Thoracic aorta (tissue), 2 donors: Measurements from ENCODE around the gene C19orf85. TPM values are rescaled to one million over a fixed set of nuclear protein-coding genes. Genes with fewer than 3 reads are reported as not detected.

ENCODE experiments used
- ATAC-seq: fragments of 150-250 bp; one replicate; pipeline ENCODE4 v1.8.0; 2017; ENCODE audit warnings: low read depth; ENCODE audit not compliant: insufficient number of reproducible peaks, low FRiP score
- DNase-seq: peaks from one replicate; pipeline ENCODE4 v3.0.0-alpha.2; 2020; ENCODE audit warnings: low spot score
- H3K27ac ChIP-seq, 2 donors: fragments of 200-600 bp; sonication (generic); 1 replicate in 1 of 2; 2 replicates in 1 of 2; pipeline ENCODE4 v1.5.1; 2016; ENCODE audit warnings: mild to moderate bottlenecking in 2 of 2, moderate library complexity in 2 of 2
- H3K27me3 ChIP-seq: fragments of 200-600 bp; sonication (generic); replicated peaks from 2 replicates; pipeline ENCODE4 v1.6.0; 2016; ENCODE audit warnings: mild to moderate bottlenecking; ENCODE audit not compliant: insufficient read depth
- H3K36me3 ChIP-seq: fragments of 200-600 bp; sonication (generic); one replicate; pipeline ENCODE4 v1.5.1; 2016
- H3K4me1 ChIP-seq, 2 donors: fragments of 200-600 bp; sonication (generic); 1 replicate in 1 of 2; 2 replicates in 1 of 2; pipeline versions ENCODE4 v1.5.1 to v1.6.0; 2016; ENCODE audit warnings: low read depth in 2 of 2, mild to moderate bottlenecking in 1 of 2; ENCODE audit not compliant: control insufficient read depth in 1 of 2
- H3K4me3 ChIP-seq: fragments of 200-600 bp; sonication (generic); 2 replicates; pipeline ENCODE4 v1.5.1; 2016; ENCODE audit warnings: mild to moderate bottlenecking
- H3K9me3 ChIP-seq: fragments of 200-600 bp; sonication (generic); 2 replicates; pipeline ENCODE4 v1.5.1; 2016
- total RNA-seq, 2 donors: library from RNA; depleted of rRNA; stranded (reverse); fragments of >200 nt; gene quantifications; one replicate each; pipeline versions ENCODE4 v1.1.0 to v1.2.3, GENCODE V29; 2016
- TF ChIP-seq, protein P1 (sequence below): fragments of 200-600 bp; sonication (generic); IDR thresholded peaks from one replicate; pipeline ENCODE4 v1.5.1; 2019; ENCODE audit warnings: antibody characterized with exemption

Gene C19orf85
- total RNA-seq, 2 donors from 2014 or later: not detected

DNA sequence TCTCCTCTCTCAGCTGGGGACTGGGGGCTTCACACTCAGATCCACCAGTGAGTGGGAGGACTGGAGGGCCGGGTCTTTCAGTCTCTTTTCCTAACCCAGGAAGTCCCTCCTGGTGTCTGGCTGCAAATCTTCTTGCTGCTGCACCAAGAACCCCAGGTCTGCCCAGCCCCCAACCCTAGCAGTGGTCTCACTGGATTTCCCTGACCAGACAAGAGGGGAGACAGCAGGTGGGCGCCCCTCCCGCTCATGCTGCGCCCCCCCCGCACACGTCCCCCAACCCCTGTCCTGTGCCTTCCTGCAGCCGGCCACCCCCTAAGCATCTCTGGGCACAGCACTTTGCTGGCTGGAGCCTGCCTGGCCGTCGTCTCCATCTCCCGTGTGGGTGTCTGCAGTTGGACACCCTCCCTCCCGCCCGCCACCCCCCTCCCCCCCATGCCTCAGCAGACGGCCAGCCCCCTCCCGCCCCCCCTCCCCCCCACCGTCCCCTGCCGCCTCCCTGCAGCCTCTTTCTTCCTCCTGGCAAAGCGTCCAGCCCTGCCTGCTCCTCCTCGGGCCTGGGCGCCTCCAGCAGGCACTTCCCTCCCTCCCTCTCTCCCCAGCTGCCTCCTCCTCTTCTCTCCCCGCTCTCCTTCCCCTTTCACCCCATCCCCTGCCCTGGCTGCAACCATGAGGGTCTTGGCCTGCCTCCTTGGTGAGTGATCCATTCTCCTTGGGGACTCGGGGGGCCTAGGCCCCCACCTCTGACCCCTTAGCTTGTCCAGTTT, 23.6 kb upstream of the C19orf85 start, which contains the start of gene SSC5D:
SSC5D (plus strand) TSS at position 513 of the 764 bp plus-strand sequence; CDS start at position 667, 154 bp downstream.
- no peak for DNase-seq
- TF ChIP-seq, protein P1, sequence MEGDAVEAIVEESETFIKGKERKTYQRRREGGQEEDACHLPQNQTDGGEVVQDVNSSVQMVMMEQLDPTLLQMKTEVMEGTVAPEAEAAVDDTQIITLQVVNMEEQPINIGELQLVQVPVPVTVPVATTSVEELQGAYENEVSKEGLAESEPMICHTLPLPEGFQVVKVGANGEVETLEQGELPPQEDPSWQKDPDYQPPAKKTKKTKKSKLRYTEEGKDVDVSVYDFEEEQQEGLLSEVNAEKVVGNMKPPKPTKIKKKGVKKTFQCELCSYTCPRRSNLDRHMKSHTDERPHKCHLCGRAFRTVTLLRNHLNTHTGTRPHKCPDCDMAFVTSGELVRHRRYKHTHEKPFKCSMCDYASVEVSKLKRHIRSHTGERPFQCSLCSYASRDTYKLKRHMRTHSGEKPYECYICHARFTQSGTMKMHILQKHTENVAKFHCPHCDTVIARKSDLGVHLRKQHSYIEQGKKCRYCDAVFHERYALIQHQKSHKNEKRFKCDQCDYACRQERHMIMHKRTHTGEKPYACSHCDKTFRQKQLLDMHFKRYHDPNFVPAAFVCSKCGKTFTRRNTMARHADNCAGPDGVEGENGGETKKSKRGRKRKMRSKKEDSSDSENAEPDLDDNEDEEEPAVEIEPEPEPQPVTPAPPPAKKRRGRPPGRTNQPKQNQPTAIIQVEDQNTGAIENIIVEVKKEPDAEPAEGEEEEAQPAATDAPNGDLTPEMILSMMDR: no peak

DNA sequence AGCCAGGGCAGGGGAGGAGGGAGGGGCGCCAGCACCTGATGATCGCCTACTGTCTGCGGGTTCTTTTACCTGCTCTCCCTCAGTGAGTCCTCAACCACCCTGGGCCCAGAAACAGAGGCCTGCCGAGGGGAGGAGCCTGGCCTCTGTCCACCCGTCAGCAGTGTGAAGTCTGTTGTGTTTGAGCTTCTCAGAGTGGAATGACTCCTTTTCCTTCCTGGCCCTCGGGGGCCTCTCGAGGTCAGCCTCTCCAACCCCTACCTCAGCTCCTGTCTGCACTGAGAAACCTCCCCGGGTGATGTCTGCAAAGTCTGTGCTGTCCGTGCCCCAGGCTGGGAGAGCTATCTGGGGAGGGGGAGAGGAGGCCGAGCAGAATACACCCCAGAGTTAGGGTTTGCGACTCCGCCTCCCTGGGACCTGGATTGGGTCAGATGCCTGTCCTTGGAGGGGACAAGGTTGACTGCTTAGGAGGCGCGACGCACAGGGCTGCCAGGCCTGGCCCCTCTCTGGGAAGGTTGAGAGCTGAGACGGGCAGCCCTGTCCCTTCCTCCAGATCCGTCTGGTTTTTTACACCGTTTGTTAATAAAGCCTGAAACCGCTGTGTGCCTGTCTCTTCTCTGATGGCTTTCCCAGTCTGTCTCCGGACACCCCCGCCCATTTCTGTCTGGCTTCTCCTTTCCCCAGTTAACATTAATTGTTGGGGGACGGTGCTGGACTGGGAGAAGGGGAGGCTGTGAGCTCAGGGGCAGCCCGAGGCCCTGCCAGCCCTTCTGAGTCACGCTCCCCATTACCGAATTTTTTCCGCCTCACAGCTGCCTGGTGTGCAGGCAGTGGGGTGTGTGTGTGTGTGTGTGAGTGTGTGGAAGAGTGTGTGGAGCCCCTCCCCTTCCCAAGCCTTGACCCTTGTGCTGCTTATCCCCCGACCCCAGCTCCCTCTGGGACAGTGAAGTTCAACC, 22.7 kb upstream of the C19orf85 start:
- H3K4me1 ChIP-seq: peaks cover 31 to 42% of the 10 kb centered on the region in 2 donors
- peaks cover 10% of the 10 kb centered on the region for H3K36me3 ChIP-seq
- no peak for DNase-seq
- peak overlapping the region; percentile 42 for H3K4me3 ChIP-seq
- TF ChIP-seq, protein P1: no peak
- peak; percentile 83 for ATAC-seq
- H3K27ac ChIP-seq: peak overlapping the region; percentile 24 to 90
- no peaks in the 10 kb centered on the region for H3K9me3 ChIP-seq
- no peaks in the 10 kb centered on the region for H3K27me3 ChIP-seq

More for the DNA sequence above, 23.6 kb upstream of the C19orf85 start, which contains the start of gene SSC5D:
- H3K9me3 ChIP-seq: no peaks in the 10 kb centered on the region
- peaks cover 2% of the 10 kb centered on the region for H3K36me3 ChIP-seq
- H3K4me1 ChIP-seq: peaks cover 31 to 42% of the 10 kb centered on the region in 2 donors
- peak within 1 kb of the TSS; percentile 24 to 90 for H3K27ac ChIP-seq
- peak within 1 kb of the TSS; percentile 63 for H3K4me3 ChIP-seq
- H3K27me3 ChIP-seq: no peaks in the 10 kb centered on the region
- ATAC-seq: no peak

DNA sequence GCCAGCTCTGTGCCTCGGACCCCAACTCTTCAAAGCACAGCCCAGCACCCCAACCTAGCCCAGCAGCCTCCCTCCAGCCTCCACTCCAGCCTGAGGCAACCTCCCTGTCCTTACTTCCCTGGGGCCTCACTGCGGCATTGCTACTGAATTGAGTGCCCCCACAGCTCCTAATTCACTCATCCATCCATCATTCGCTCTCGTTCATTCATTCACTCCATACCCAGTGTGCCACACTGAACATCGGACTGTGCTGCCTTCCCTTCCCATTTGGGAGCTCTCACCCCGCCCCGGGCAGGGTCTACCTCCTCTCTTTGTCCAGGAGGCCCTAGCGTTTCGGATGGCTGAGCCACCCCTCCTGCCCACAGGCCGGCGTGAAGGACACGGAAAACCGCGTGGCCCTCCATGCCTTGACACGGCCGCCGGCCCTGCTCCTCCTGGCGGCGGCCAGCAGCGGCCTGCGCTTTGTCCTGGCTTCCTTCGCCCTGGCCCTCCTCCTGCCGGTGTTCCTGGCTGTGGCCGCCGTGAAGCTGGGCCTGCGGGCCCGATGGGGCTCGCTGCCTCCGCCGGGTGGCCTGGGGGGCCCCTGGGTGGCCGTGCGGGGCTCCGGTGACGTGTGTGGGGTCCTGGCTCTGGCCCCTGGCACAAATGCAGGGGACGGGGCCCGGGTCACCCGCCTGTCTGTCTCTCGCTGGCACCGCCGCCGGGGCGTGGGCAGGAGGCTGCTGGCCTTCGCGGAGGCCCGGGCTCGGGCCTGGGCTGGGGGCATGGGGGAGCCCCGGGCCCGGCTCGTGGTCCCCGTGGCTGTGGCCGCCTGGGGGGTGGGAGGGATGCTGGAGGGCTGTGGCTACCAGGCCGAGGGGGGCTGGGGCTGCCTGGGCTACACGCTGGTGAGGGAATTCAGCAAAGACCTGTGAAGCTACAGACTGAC, 21.8 kb upstream of the C19orf85 start:
- Histone ChIP-seq H3K4me3 (no peak overlapping the region), H3K4me1 (peaks cover 31 to 42% of the 10 kb centered on the region in 2 donors), H3K9me3 (no peaks in the 10 kb centered on the region), H3K27ac (peak overlapping the region; percentile 24 to 90), H3K27me3 (no peaks in the 10 kb centered on the region), H3K36me3 (peaks cover 10% of the 10 kb centered on the region)
- TF ChIP-seq, protein P1: no peak
- DNase-seq: no peak
- no peak for ATAC-seq

DNA sequence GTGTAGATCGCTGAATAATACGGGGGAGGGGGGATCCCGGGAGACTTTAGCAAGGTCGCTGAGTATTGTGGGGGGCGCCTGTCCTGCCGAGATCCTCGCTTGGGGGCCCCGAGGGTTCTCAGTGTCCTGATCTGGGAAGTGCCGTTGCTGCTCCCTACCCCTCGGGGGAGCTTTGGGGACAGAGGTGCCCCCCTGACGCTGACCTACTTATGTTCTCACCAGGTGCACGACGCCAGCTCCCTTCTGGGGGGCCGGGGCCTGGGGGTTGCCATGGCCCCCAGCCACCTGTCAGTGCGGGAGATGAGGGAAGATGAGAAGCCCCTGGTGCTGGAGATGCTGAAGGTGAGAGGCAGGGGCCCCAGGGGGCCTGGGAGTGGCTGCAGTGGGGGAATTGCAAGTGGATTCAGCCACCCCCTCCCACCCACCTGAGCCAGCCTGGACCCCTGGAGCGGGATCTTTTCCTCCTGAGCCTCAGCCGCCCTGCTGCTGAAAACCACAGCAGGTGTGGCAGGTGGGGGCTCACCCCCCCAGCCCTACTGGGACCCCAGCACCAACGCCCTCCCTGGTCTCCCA, 21.0 kb upstream of the C19orf85 start:
- ATAC-seq: no peak
- no peaks in the 10 kb centered on the region for H3K27me3 ChIP-seq
- no peak for DNase-seq
- H3K9me3 ChIP-seq: no peaks in the 10 kb centered on the region
- H3K4me3 ChIP-seq: peak overlapping the region; percentile 91
- TF ChIP-seq, protein P1: no peak
- H3K4me1 ChIP-seq: peaks cover 31 to 42% of the 10 kb centered on the region in 2 donors
- peaks cover 10% of the 10 kb centered on the region for H3K36me3 ChIP-seq
- peak overlapping the region; percentile 58 to 90 for H3K27ac ChIP-seq
